CD4-positive, alpha-beta T cell treated with Interleukin-2 at 100 ng/mL for 4 hours (primary cell): ENCODE data around the gene GOLGA2.

Experiments used
- DNase-seq: peaks from one replicate; pipeline ENCODE4 v3.0.0-alpha.2; 2020; ENCODE audit warnings: low spot score

Gene GOLGA2

GRCh38 chr9:128275198-128276007 lies at the start of gene GOLGA2:
GOLGA2 (minus strand) TSS chr9:128276007; CDS start chr9:128275976, 31 bp downstream.
- DNase-seq: no peak

GRCh38 chr9:128324401-128324800 lies 48.6 kb upstream of the GOLGA2 start:
- no peak for DNase-seq

GRCh38 chr9:128323791-128324190 lies 48.0 kb upstream of the GOLGA2 start:
- DNase-seq: no peak

- peak; percentile 34 for DNase-seq
Measured at GRCh38 chr9:128323212-128323730, 47.5 kb upstream of the GOLGA2 start.

- DNase-seq: peak; percentile 93
Measured at GRCh38 chr9:128322404-128323211, 46.8 kb upstream of the GOLGA2 start, which contains the start of the genes COQ4 and TRUB2. COQ4 (plus strand) TSS chr9:128322839; CDS start chr9:128322859, 20 bp downstream. TRUB2 (minus strand) TSS chr9:128322447; CDS start chr9:128322408, 39 bp downstream.

GRCh38 chr9:128321879-128322403 lies 46.1 kb upstream of the GOLGA2 start:
- DNase-seq: no peak

- DNase-seq: no peak
Measured at GRCh38 chr9:128321343-128321742, 45.5 kb upstream of the GOLGA2 start.

GRCh38 chr9:128317629-128318028 lies 41.8 kb upstream of the GOLGA2 start:
- DNase-seq: no peak

- no peak for DNase-seq
Measured at GRCh38 chr9:128316421-128316820, 40.6 kb upstream of the GOLGA2 start.

GRCh38 chr9:128314697-128315096 lies 38.9 kb upstream of the GOLGA2 start:
- DNase-seq: no peak

- no peak for DNase-seq
Measured at GRCh38 chr9:128310461-128310860, 34.7 kb upstream of the GOLGA2 start.

GRCh38 chr9:128309551-128309950 lies 33.7 kb upstream of the GOLGA2 start:
- DNase-seq: no peak

- no peak for DNase-seq
Measured at GRCh38 chr9:128304971-128305288, 29.1 kb upstream of the GOLGA2 start.

- DNase-seq: no peak
Measured at GRCh38 chr9:128304136-128304970, 28.5 kb upstream of the GOLGA2 start.

- no peak for DNase-seq
Measured at GRCh38 chr9:128298535-128299482, 23.0 kb upstream of the GOLGA2 start.

- no peak for DNase-seq
Measured at GRCh38 chr9:128297221-128297773, 21.5 kb upstream of the GOLGA2 start.

- DNase-seq: no peak
Measured at GRCh38 chr9:128296340-128297220, 20.8 kb upstream of the GOLGA2 start.

- DNase-seq: no peak
Measured at GRCh38 chr9:128294142-128294541, 18.3 kb upstream of the GOLGA2 start.

GRCh38 chr9:128293091-128293490 lies 17.3 kb upstream of the GOLGA2 start:
- DNase-seq: no peak
